H1 (cell line): Measurements from ENCODE around the gene B4GAT1. TPM values are rescaled to one million over a fixed set of nuclear protein-coding genes. Genes with fewer than 3 reads are reported as not detected.

Source experiments
- CHD7 ChIP-seq: fragments of 300-600 bp; sonication (generic); IDR thresholded peaks from 2 replicates; pipeline ENCODE4 v1.7.1; 2012; ENCODE audit warnings: low read length, moderate library complexity, mild to moderate bottlenecking, inconsistent platforms; ENCODE audit not compliant: insufficient replicate concordance
- RXRA ChIP-seq: IDR thresholded peaks from 2 replicates; pipeline ENCODE4 v1.6.1; 2011; ENCODE audit warnings: low read depth, mild to moderate bottlenecking, low read length, moderate library complexity; ENCODE audit not compliant: insufficient read depth
- polyA plus RNA-seq, 7 experiments: library from polyadenylated mRNA; depleted of rRNA in 3 of 7; stranded (reverse) in 5 of 7; unstranded in 2 of 7; fragments of >200 nt in 5 of 7; fragments of 200-250 nt in 2 of 7; gene quantifications; 1 replicate in 5 of 7; 2 replicates in 1 of 7; 4 replicates in 1 of 7; pipeline versions ENCODE4 v1.2.1 to v1.2.3, GENCODE V29; 2011 to 2013; ENCODE audit warnings: missing spikeins in 2 of 7, mixed read lengths in 2 of 7
- total RNA-seq: library from RNA; stranded (reverse); fragmentation: NEBNext Ultra II Directional; extraction: Animal tissue kit (Norgen Biotek cat#: 25700); gene quantifications from 2 replicates; pipeline ENCODE4 v1.2.1, GENCODE V29; 2021

Gene B4GAT1
- total and polyA plus RNA-seq, 2 of the 8 experiments (the other 6 are each of a cell fraction or from before 2014, with no cell fraction given): 22.2 to 27.8 TPM

- no peak for TF ChIP-seq CHD7
- TF ChIP-seq RXRA: no peak
- TF ChIP-seq, all 59 proteins: peak for 0
Measured at GRCh38 chr11:66315921-66316811, 31.3 kb downstream of the B4GAT1 start (continued).
